Loucy (cell line): Measurements from ENCODE around the gene SLAMF7.

Source experiments
- H2AFZ ChIP-seq: fragments of 200-600 bp; sonication (generic); 2 replicates; pipeline ENCODE4 v1.6.0; 2016; ENCODE audit warnings: antibody characterized with exemption, mild to moderate bottlenecking, low read length, moderate library complexity
- H3F3A ChIP-seq: fragments of 200-600 bp; 2 replicates; pipeline ENCODE4 v1.6.0; 2016; ENCODE audit warnings: antibody characterized with exemption, low read depth, mild to moderate bottlenecking
- H3K27me3 ChIP-seq: fragments of 200-600 bp; sonication (generic); 2 replicates; pipeline ENCODE4 v1.6.1; 2014; ENCODE audit warnings: low read length, mild to moderate bottlenecking; ENCODE audit not compliant: insufficient read depth, poor library complexity, severe bottlenecking
- H3K36me3 ChIP-seq: fragments of 200-600 bp; sonication (generic); 2 replicates; pipeline ENCODE4 v1.6.1; 2016; ENCODE audit warnings: low read length; ENCODE audit not compliant: insufficient read depth
- H3K4me1 ChIP-seq: fragments of 200-600 bp; sonication (generic); 2 replicates; pipeline ENCODE4 v1.5.1; 2014; ENCODE audit warnings: low read length, mild to moderate bottlenecking; ENCODE audit not compliant: insufficient read depth, poor library complexity, severe bottlenecking
- H3K4me2 ChIP-seq: fragments of 200-600 bp; sonication (generic); 2 replicates; pipeline ENCODE4 v1.6.0; 2014; ENCODE audit warnings: antibody characterized with exemption, low read length, low read depth, mild to moderate bottlenecking; ENCODE audit not compliant: poor library complexity, severe bottlenecking
- H3K4me3 ChIP-seq: fragments of 200-600 bp; sonication (generic); 2 replicates; pipeline ENCODE4 v1.5.1; 2014; ENCODE audit warnings: low read length, mild to moderate bottlenecking, mixed read lengths; ENCODE audit not compliant: poor library complexity, severe bottlenecking
- H3K79me2 ChIP-seq: fragments of 200-600 bp; sonication (generic); 2 replicates; pipeline ENCODE4 v1.6.1; 2014; ENCODE audit warnings: low read length; ENCODE audit not compliant: insufficient read depth
- H3K9ac ChIP-seq: fragments of 200-600 bp; sonication (generic); 2 replicates; pipeline ENCODE4 v1.6.0; 2014; ENCODE audit warnings: mild to moderate bottlenecking, low read depth, low read length, moderate library complexity; ENCODE audit not compliant: poor library complexity, severe bottlenecking
- H3K9me2 ChIP-seq: fragments of 200-600 bp; sonication (generic); replicated peaks from 2 replicates; pipeline ENCODE4 v1.6.1; 2016; ENCODE audit warnings: low read depth, low read length, mixed read lengths
- H3K9me3 ChIP-seq: fragments of 200-600 bp; sonication (generic); 2 replicates; pipeline ENCODE4 v1.6.1; 2014; ENCODE audit warnings: mild to moderate bottlenecking, antibody characterized with exemption, low read length, low read depth; ENCODE audit not compliant: insufficient read depth
- H4K20me1 ChIP-seq: fragments of 200-600 bp; sonication (generic); 2 replicates; pipeline ENCODE4 v1.6.0; 2014; ENCODE audit warnings: antibody characterized with exemption, low read length, mild to moderate bottlenecking; ENCODE audit not compliant: insufficient read depth, poor library complexity, severe bottlenecking
- EZH2phosphoT487 ChIP-seq: fragments of 200-600 bp; IDR thresholded peaks from 2 replicates; pipeline ENCODE4 v1.6.1; 2018; ENCODE audit warnings: antibody characterized with exemption, mild to moderate bottlenecking, moderate library complexity, borderline replicate concordance
- TF ChIP-seq, protein P1 (sequence below): fragments of 200-600 bp; sonication (generic); conservative IDR thresholded peaks from 2 replicates; pipeline ENCODE4 v1.5.1; 2014; ENCODE audit warnings: mild to moderate bottlenecking, antibody characterized with exemption, low read length

The SLAMF7 gene

DNA sequence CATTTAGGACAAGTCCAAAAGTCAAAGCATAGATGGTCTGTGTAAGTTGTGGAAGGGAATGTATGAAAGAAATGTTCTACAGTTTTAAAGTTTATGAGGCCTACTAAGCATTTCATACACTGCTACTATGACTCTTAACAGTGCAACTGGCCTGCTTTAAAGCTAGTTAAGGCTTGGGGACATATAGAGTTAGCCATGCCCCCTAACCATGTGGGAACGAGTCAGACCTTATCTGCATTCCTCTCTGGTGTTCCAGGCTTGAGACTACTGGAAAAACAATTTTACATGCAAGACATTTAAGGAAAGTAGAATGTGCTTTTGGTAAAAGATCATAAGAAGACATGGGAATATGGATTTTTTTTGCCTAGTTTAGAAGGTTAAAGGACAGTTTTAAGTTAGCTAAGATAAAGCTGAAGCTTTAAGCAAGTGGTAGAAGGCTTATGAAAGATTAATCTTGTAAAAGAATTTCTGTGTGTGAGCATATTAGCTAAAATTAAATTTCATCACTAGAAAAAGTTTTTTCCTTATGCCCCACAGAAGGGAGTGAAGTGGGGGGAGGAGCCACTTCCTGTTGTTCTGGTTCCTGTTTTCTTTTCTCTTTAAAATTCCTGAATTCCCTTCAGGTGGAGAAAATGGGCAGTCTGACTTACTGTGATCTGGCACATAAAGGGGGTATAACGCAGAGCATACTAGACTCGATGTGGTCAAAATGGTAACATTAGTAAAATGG lies 18.5 kb upstream of the SLAMF7 start:
- no peak overlapping the region for H3K9ac ChIP-seq
- no peak overlapping the region for H3K4me2 ChIP-seq
- no peak overlapping the region for H3K4me3 ChIP-seq
- H3K4me1 ChIP-seq: peaks cover 34% of the 10 kb centered on the region
- no peaks in the 10 kb centered on the region for H4K20me1 ChIP-seq
- TF ChIP-seq EZH2phosphoT487: no peak
- TF ChIP-seq, protein P1, sequence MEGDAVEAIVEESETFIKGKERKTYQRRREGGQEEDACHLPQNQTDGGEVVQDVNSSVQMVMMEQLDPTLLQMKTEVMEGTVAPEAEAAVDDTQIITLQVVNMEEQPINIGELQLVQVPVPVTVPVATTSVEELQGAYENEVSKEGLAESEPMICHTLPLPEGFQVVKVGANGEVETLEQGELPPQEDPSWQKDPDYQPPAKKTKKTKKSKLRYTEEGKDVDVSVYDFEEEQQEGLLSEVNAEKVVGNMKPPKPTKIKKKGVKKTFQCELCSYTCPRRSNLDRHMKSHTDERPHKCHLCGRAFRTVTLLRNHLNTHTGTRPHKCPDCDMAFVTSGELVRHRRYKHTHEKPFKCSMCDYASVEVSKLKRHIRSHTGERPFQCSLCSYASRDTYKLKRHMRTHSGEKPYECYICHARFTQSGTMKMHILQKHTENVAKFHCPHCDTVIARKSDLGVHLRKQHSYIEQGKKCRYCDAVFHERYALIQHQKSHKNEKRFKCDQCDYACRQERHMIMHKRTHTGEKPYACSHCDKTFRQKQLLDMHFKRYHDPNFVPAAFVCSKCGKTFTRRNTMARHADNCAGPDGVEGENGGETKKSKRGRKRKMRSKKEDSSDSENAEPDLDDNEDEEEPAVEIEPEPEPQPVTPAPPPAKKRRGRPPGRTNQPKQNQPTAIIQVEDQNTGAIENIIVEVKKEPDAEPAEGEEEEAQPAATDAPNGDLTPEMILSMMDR: no peak
- H3K27me3 ChIP-seq: no peaks in the 10 kb centered on the region
- no peaks in the 10 kb centered on the region for H3K79me2 ChIP-seq
- no peaks in the 10 kb centered on the region for H3K9me3 ChIP-seq
- H3K9me2 ChIP-seq: no peaks in the 10 kb centered on the region
- H2AFZ ChIP-seq: no peak overlapping the region
- no peaks in the 10 kb centered on the region for H3K36me3 ChIP-seq
- no peaks in the 10 kb centered on the region for H3F3A ChIP-seq

DNA sequence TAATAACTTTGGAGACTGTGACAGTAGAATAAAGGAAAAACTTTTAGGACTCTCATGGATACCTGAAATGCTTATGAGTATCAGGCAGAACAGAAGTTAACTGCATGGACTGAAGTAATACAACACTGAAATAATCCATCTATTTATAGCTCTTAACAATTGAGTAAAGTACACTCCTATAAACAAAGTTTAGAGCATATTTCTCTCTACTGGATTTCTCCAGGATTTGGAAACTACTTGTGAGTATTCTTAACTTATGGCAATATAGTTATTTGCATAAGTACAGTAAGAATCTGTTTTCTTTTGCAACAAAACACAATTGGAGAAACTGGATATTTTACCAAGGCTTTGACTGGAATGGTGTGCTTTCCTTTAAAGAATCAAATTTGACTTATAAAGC lies 17.6 kb upstream of the SLAMF7 start:
- TF ChIP-seq, protein P1: no peak
- TF ChIP-seq EZH2phosphoT487: no peak
- H3K4me2 ChIP-seq: no peak overlapping the region
- H3F3A ChIP-seq: no peaks in the 10 kb centered on the region
- no peak overlapping the region for H3K4me3 ChIP-seq
- H3K9ac ChIP-seq: no peak overlapping the region
- no peaks in the 10 kb centered on the region for H3K9me2 ChIP-seq
- no peaks in the 10 kb centered on the region for H3K79me2 ChIP-seq
- H2AFZ ChIP-seq: no peak overlapping the region
- no peaks in the 10 kb centered on the region for H4K20me1 ChIP-seq
- H3K9me3 ChIP-seq: no peaks in the 10 kb centered on the region
- H3K36me3 ChIP-seq: no peaks in the 10 kb centered on the region
- peaks cover 43% of the 10 kb centered on the region for H3K4me1 ChIP-seq
- H3K27me3 ChIP-seq: no peaks in the 10 kb centered on the region

DNA sequence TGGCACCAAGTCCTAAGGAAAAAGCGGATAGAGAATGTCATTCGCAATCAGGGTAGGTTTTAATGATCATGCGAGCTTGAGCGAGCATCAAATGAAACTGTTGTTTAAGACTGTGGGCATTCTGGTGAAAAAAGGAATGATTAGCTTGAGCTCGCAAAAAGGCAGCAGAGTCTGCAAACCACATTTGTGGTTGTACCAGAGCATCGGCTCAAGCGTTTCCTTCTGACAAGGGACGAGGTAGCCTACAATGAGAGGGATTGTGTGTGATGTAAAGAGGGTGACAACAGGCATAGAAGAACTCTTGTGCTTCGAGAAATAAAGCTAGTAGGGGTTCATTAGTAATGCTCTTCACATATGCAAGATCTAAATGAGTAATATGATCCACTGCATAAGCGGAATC lies 16.3 kb upstream of the SLAMF7 start:
- H3K79me2 ChIP-seq: no peaks in the 10 kb centered on the region
- H3K9me3 ChIP-seq: no peaks in the 10 kb centered on the region
- H3K36me3 ChIP-seq: no peaks in the 10 kb centered on the region
- no peaks in the 10 kb centered on the region for H3F3A ChIP-seq
- no peaks in the 10 kb centered on the region for H3K27me3 ChIP-seq
- no peaks in the 10 kb centered on the region for H3K9me2 ChIP-seq
- peak overlapping the region; percentile 52 for H3K4me2 ChIP-seq
- no peak overlapping the region for H2AFZ ChIP-seq
- H3K4me3 ChIP-seq: no peak overlapping the region
- no peaks in the 10 kb centered on the region for H4K20me1 ChIP-seq
- peaks cover 49% of the 10 kb centered on the region for H3K4me1 ChIP-seq
- TF ChIP-seq EZH2phosphoT487: no peak
- TF ChIP-seq, protein P1: no peak
- H3K9ac ChIP-seq: no peak overlapping the region
